GM18868 (cell line): Measurements from ENCODE around the gene XXYLT1.
"Not testable (repeated sequence)": the region's sequence is repeated elsewhere in the genome, so short reads cannot be mapped to it uniquely, and the experiment has no call there.

Experiments
- ATAC-seq: cut with Tn5 transposase; IDR thresholded peaks from one replicate; pipeline ENCODE4 v1.9.1; 2021; ENCODE audit warnings: mild to moderate bottlenecking, moderate library complexity; ENCODE audit not compliant: unreplicated experiment

XXYLT1 gene

GRCh38 chr3:195101927-195102608 lies 168.9 kb downstream of the XXYLT1 start:
- ATAC-seq: no peak

GRCh38 chr3:195101001-195101583 lies 169.9 kb downstream of the XXYLT1 start:
- ATAC-seq: peak; percentile 74

GRCh38 chr3:195099951-195100785 lies 170.8 kb downstream of the XXYLT1 start:
- no peak for ATAC-seq

- ATAC-seq: no peak
These were observed 172.0 kb downstream of the XXYLT1 start for GRCh38 chr3:195098741-195099525.

- ATAC-seq: no peak
These were observed 173.4 kb downstream of the XXYLT1 start for GRCh38 chr3:195097331-195098255.

GRCh38 chr3:195096484-195097330 lies 174.3 kb downstream of the XXYLT1 start:
- ATAC-seq: no peak

GRCh38 chr3:195096053-195096452 lies 174.9 kb downstream of the XXYLT1 start:
- no peak for ATAC-seq

DNA sequence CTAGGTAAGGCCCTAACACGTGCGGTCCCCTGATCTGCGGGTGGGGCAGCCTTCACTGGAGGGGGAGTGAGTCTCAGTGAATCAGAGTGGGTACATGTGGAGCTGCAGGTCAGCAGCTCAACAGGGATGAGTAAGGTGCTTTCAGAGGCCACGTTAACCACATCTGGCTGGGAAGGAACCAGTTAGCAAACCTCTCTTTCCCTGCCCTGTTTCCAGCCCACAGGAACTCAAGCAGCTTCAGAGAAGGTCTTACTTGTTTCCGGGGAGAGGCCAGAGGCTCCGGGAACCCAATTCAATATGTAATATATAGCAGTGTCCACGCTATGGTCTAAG lies 175.3 kb downstream of the XXYLT1 start:
- no peak for ATAC-seq

- peak; percentile 77 for ATAC-seq
These were observed 175.8 kb downstream of the XXYLT1 start for GRCh38 chr3:195095035-195095703.

DNA sequence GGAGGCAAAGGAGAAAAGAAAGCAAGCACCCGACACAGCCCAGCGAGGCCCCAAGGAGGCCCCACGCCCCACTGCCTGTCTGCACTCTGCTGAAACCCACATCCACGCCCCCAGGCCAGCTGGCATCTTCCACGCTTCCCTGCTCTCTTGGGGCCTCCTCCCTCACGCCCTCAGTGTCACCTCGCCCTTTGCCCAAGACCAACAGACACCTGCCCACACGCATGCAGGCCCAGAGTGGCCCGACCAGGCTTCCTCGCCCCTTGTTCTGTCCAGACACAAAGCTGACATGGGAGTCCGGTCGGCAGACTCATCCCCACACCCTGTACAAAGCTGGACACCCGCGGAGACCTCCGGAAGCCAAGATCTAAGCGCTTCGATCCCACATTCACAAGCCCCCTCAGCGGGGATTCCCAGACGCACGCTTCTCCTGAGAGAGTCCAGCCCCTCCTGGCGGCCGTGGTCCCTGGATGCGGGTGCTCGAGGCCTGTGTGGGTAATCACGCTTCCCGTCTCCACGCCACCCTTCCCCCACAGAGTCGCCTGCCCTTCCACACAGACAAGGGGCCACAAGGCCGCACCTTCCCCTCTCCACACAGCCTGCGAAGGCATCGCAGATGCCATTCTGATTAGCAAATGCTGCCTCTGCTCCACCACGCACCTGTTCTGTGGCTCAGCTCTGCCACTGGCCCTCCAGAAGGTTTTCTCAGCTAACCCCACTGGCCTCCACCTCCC lies 176.6 kb downstream of the XXYLT1 start:
- ATAC-seq: peak; percentile 64

DNA sequence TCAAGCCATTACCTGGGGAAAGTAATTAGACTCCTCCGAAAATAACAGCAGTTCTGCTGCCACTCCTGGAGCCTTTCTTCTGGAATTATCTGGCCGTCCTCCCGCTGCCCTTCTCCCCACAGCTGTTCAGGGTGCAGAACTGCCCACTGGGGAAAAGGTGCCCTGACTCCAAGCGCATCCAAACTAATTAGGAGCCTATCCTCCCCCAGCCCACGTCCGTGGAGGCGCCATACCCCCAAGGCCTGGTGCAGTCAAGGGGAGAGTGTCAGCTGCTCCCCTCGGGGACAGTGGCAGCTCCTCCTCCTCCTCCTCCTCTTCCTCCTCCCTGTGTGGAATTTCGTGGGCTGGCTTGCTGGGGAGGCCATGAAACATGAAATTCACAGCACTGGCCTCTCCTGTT lies 177.2 kb downstream of the XXYLT1 start:
- no peak for ATAC-seq

DNA sequence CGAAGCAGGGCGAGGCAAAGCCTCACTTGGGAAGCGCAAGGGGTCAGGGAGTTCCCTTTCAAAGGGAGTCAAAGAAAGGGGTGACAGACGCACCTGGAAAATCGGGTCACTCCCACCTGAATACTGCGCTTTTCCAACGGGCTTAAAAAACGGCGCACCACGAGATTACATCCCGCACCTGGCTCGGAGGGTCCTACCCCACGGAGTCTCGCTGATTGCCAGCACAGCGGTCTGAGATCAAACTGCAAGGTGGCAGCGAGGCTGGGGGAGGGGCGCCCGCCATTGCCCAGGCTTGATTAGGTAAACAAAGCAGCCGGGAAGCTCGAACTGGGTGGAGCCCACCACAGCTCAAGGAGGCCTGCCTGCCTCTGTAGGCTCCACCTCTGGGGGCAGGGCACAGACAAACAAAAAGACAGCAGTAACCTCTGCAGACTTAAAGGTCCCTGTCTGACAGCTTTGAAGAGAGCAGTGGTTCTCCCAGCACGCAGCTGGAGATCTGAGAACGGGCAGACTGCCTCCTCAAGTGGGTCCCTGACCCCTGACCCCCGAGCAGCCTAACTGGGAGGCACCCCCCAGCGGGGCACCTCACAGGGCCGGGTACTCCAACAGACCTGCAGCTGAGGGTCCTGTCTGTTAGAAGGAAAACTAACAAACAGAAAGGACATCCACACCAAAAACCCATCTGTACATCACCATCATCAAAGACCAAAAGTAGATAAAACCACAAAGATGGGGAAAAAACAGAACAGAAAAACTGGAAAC lies 182.9 kb downstream of the XXYLT1 start:
- ATAC-seq: not testable (repeated sequence)

GRCh38 chr3:195087328-195087727 lies 183.6 kb downstream of the XXYLT1 start:
- ATAC-seq: no peak

GRCh38 chr3:195086885-195087284 lies 184.1 kb downstream of the XXYLT1 start:
- no peak for ATAC-seq

DNA sequence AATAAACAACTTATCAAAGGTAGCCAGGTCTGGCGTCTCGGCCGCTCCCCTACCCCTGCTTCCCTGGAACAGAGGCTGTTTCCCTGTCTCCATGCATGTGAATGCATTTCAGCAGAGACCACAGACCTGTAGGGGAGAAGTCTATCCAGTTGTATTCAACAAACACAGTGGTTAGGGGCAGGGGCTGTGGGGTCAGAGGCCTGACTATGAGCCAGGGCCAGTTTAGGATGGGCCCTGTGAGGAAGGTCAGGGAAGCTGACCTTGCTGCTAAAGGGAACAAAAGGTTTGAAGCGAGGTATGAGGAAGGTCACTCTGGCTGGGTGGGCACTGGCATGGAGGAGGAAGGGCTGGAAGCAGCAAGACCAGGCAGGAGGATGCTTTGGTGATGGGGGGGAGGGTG lies 184.6 kb downstream of the XXYLT1 start:
- ATAC-seq: no peak

DNA sequence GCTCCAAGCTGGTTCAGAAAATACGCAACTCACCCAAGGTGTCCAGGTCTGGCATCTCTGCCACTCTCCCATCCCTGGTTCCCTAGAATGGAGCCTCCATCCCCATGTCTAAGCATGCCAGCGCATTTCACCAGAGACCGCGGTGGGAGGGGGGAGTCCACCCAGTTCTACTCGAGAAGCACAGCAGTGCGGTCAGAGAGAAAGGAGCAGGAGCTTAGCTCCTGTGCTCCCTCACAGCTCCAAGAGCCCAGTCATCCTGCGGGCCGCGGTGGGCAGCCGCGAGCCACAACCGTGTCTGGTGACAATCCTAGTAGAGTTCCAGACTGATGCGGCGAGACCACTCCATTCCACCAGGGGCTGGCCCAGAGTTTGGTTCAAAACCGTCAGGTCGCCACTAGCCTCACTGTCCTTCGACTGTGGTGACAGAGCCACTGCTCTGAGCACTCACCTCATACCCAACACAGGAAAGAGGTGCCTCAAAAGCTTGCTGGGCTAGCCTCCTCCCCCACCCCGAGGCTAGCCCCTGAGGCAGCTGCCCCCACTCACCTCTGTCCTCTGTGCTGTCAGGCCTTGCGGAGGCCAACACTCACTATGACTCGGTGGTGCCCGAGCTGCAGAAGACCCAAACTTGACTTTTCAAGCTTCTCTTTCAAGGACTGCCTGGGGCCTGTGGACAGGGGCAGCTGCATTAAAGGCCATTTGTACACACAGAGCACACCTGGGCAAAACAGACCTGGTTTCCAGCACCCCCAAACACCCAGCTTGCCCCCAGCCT lies 185.4 kb downstream of the XXYLT1 start:
- no peak for ATAC-seq

DNA sequence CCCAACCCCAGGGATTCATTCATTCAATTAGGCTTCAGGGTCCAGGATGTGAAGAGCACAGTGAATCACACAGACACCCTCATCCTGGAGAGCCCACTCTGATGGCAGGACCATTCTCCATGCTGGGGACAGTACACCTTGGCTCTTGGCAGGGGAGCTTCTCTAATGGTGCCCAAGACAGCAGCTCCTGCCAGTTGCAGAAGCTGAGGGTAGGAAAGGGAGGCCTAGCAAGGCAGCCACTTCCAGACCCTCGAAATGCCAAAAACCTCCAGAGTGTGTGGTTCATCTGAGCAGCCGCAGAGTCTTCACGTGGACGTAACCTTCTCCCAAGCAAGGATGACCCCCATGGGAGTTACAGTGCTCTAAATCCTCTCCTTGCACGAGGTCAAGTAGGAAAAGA lies 186.2 kb downstream of the XXYLT1 start:
- ATAC-seq: no peak
